Testis (tissue), 2 donors: Measurements from ENCODE around the gene ERMP1.

Experiments used
- POLR2A ChIP-seq: fragments of 450-650 bp; IDR thresholded peaks from one replicate; pipeline ENCODE4 v1.6.1; 2017; ENCODE audit warnings: antibody characterized with exemption, mild to moderate bottlenecking, moderate library complexity
- TF ChIP-seq, protein P1 (sequence below), 3 experiments: fragments of 450-650 bp in 2 of 3; fragments of 200-600 bp in 1 of 3; sonication (generic) in 1 of 3; IDR thresholded peaks; one replicate each; pipeline ENCODE4 v1.5.1; 2016 to 2019; ENCODE audit warnings: antibody characterized with exemption in 3 of 3, mild to moderate bottlenecking in 2 of 3, moderate library complexity in 1 of 3

- TF ChIP-seq, protein P1, sequence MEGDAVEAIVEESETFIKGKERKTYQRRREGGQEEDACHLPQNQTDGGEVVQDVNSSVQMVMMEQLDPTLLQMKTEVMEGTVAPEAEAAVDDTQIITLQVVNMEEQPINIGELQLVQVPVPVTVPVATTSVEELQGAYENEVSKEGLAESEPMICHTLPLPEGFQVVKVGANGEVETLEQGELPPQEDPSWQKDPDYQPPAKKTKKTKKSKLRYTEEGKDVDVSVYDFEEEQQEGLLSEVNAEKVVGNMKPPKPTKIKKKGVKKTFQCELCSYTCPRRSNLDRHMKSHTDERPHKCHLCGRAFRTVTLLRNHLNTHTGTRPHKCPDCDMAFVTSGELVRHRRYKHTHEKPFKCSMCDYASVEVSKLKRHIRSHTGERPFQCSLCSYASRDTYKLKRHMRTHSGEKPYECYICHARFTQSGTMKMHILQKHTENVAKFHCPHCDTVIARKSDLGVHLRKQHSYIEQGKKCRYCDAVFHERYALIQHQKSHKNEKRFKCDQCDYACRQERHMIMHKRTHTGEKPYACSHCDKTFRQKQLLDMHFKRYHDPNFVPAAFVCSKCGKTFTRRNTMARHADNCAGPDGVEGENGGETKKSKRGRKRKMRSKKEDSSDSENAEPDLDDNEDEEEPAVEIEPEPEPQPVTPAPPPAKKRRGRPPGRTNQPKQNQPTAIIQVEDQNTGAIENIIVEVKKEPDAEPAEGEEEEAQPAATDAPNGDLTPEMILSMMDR (IDR thresholded peaks at IDR 0.05): no peak
- TF ChIP-seq POLR2A: no peak
Measured at GRCh38 chr9:5851445-5851844, 18.5 kb upstream of the ERMP1 start.
